ENCODE results near the gene SIN3A.
"Not testable (repeated sequence)": the region's sequence is repeated elsewhere in the genome, so short reads cannot be mapped to it uniquely, and the experiment has no call there.

The SIN3A gene

DNA sequence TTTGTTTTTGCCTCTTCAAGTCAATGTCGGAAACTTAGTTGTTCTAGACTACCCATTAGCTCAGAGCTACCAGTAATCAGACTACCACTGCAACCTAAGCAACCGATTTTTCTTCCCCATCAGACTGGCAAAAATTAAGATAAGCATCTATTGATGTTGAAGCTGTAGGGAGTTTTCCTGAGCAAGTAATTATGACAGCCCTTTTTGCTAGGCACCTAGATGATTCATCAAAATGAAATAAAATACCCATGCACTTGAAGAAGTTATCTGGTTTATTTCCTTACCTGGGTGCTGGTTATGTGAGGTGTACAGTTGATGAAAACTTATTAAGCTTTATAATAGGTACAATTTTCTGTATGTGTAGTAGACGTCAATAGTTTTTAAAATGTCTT lies 116.2 kb downstream of the SIN3A start:
- peak overlapping the region; percentile 95 for H3K27ac Mint-ChIP-seq
- H3K4me3 Mint-ChIP-seq, result no peak overlapping the region
- no peaks in the 10 kb centered on the region for H3K9me3 Mint-ChIP-seq
- peaks cover 24% of the 10 kb centered on the region for H3K4me1 Mint-ChIP-seq (ENCODE audit: low read depth)
- H3K36me3 Mint-ChIP-seq (ENCODE audit: low read depth), result peaks cover 30% of the 10 kb centered on the region
- intact Hi-C loops (cut with micrococcal nuclease), result no loop called here
- peaks cover 3% of the 10 kb centered on the region for H3K27me3 Mint-ChIP-seq

DNA sequence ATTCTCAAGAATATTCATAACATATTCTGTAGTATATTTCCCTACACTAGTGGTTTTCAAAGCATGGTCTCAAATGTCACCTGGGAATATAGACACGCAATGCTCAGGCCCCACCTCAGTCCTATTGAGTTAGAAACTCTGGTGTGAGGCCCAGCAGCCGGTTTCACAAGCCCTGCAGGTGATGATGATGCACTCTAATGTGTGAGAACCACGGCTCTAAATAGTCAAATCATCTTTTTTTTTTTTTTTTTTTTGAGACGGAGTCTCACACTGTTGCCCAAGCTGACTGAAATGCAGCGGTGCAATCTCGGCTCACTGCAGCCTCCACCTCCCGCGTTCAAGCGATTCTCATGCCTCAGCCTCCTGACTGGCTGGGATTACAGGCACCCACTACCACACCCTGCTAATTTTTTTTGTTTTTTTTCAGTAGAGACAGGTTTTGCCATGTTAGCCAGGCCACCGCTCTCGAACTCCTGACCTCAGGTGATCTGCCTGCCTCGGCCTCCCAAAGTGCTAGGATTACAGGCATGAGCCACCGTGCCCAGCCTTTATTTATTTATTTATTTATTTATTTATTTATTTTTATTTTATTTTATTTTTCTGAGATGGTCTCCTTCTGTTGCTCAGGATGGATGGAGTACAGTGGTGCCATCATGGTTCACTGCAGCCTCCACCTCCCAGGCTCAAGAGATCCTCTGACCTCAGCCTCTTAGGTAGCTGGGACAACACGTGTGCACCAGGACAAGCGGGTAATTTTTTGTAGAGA lies 117.7 kb downstream of the SIN3A start:
- H3K4me3 Mint-ChIP-seq; H3K9me3 Mint-ChIP-seq; H3K27ac Mint-ChIP-seq; H3K27me3 Mint-ChIP-seq; intact Hi-C loops (cut with micrococcal nuclease): not testable (repeated sequence)
- peaks cover 15% of the 10 kb centered on the region for H3K36me3 Mint-ChIP-seq (ENCODE audit: low read depth)
- H3K4me1 Mint-ChIP-seq (ENCODE audit: low read depth), result peaks cover 24% of the 10 kb centered on the region

GRCh38 chr15:75332093-75332492 lies 119.4 kb downstream of the SIN3A start:
- H3K9me3 Mint-ChIP-seq; H3K4me3 Mint-ChIP-seq; H3K27ac Mint-ChIP-seq; intact Hi-C loops (cut with micrococcal nuclease); H3K27me3 Mint-ChIP-seq; H3K36me3 Mint-ChIP-seq (ENCODE audit: low read depth): not testable (repeated sequence)
- H3K4me1 Mint-ChIP-seq (ENCODE audit: low read depth), result peaks cover 15% of the 10 kb centered on the region

DNA sequence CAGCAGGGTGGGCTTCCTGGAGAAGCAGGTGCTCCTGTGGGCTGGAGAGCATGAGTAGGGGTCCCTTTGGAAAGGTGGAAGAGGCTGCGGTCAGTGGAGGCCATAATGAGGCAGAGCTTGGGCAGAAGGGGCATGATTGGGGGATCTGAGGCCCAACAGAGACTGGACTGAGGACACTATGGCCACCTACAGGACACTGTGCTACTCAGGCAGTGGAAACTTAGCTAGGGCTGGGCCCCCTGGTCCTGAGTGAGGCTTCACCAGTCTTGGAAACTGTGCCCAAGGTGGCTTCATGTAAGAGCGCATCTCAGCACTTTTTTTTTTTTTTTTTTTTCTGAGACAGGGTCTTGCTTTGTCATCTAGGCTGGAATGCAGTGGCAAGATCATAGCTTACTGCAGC lies 121.9 kb downstream of the SIN3A start:
- peaks cover 3% of the 10 kb centered on the region for H3K27me3 Mint-ChIP-seq
- H3K4me1 Mint-ChIP-seq (ENCODE audit: low read depth), result no peaks in the 10 kb centered on the region
- H3K4me3 Mint-ChIP-seq, result no peak overlapping the region
- no peaks in the 10 kb centered on the region for H3K36me3 Mint-ChIP-seq (ENCODE audit: low read depth)
- H3K27ac Mint-ChIP-seq, result no peak overlapping the region
- intact Hi-C loops (cut with micrococcal nuclease), result no loop called here
- no peaks in the 10 kb centered on the region for H3K9me3 Mint-ChIP-seq

DNA sequence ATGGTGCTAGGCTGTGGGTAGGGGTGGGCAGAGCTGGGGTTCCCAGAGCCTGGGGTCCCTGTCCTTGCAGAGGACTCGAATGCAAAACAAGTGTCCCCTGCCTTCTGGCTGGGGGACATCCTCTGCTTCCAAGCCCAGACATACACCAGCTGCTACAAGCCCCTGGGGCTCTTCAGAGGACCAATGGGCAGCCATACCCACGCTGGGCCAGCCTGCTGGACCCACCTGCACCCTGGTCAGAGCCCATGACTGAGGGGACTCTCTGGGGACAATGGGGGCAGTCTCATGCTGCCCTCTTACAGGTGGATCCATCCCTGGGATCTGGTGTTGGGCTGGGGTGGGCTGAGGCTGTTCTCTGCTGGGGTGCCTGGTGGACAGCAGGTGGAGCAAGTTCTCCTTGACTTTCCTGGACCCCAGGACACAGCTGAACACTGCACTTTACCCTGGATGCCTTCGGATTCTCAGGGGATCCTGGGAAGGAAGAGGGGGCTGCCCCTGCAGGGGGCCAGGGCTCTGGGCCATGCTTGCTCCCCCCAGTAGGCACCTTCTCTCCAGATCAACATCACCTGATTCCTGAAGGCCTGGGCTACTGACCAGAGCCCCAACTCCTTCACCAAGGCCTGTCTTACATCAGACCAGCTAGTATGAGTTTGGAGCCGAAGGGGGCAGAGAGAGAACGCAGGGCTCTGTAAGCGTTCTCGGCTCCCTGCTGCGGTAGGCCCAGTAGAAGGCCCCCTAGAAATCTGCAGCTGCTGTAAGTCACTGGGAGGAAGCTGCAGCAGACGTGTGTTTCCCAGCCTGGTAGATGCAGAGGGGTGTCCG lies 122.8 kb downstream of the SIN3A start:
- no peaks in the 10 kb centered on the region for H3K4me1 Mint-ChIP-seq (ENCODE audit: low read depth)
- H3K9me3 Mint-ChIP-seq, result no peaks in the 10 kb centered on the region
- no peaks in the 10 kb centered on the region for H3K36me3 Mint-ChIP-seq (ENCODE audit: low read depth)
- H3K4me3 Mint-ChIP-seq, result no peak overlapping the region
- no peak overlapping the region for H3K27ac Mint-ChIP-seq
- intact Hi-C loops (cut with micrococcal nuclease), result no loop called here
- peaks cover 2% of the 10 kb centered on the region for H3K27me3 Mint-ChIP-seq

DNA sequence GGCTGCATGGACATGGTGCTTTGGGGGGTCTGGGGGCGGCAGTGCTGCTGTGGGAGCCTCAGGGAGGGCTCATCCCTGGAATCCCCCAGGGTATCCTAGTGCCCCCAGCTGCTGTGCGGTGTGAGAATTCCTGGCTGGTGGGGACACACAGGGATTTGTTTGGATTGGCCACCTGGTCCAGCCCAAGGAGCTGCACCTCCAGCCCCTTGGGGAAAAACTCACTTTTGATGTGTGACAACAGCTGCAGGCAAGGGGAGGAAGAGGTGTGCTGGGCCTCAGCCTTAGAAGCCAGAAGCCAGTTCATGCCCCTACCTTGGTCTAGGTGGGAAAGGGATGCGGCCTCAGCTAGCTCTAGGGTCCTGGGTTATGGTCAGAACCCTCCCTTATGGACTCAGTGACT lies 124.0 kb downstream of the SIN3A start:
- intact Hi-C loops (cut with micrococcal nuclease), result no loop called here
- Mint-ChIP-seq H3K9me3 (no peaks in the 10 kb centered on the region), H3K4me3 (no peak overlapping the region), H3K27ac (no peak overlapping the region), H3K36me3 (ENCODE audit: low read depth) (no peaks in the 10 kb centered on the region), H3K4me1 (ENCODE audit: low read depth) (no peaks in the 10 kb centered on the region), H3K27me3 (peaks cover 2% of the 10 kb centered on the region)

DNA sequence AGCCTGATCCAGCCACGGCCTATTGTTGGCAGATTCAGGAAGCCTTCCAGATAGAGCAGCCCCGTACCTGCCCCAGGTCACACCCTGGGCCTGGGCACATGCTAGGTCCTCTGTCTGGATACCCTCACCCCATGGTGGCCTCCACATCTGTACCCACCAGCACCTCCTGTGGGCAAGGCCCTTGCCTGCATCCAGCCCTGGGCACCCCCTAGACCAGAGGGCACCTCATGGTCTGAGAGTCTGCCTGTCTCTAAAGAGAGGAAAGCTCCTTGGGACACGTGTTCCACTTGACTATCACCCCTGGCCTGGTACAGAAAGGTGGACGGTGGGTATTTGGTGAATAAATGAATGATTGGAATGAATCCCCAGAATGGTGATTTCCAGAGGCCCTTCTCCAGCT lies 124.5 kb downstream of the SIN3A start:
- Mint-ChIP-seq H3K27me3 (peaks cover 2% of the 10 kb centered on the region), H3K4me3 (no peak overlapping the region), H3K36me3 (ENCODE audit: low read depth) (no peaks in the 10 kb centered on the region), H3K9me3 (no peaks in the 10 kb centered on the region), H3K27ac (no peak overlapping the region), H3K4me1 (ENCODE audit: low read depth) (no peaks in the 10 kb centered on the region)
- intact Hi-C loops (cut with micrococcal nuclease), result no loop called here

DNA sequence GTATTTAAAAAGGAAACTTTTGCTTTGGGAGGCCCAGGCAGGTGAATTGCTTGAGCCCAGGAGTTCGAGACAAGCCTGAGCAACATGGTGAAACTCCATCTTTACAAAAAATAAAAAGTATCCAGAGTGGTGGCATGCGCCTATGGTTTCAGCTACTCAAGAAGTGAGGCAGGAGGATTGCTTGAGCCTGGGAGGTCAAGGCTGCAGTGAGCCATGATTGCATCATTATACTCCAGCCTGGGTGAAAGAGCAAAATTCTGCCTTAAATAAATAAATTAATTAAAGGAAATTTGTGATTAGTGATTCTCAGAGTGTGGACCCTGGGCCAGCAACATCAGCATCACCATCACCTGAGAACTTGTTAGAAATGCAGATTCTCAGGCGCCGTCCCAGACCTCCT lies 125.6 kb downstream of the SIN3A start:
- intact Hi-C loops (cut with micrococcal nuclease), result no loop called here
- no peaks in the 10 kb centered on the region for H3K4me1 Mint-ChIP-seq (ENCODE audit: low read depth)
- no peak overlapping the region for H3K27ac Mint-ChIP-seq
- no peaks in the 10 kb centered on the region for H3K36me3 Mint-ChIP-seq (ENCODE audit: low read depth)
- peaks cover 4% of the 10 kb centered on the region for H3K27me3 Mint-ChIP-seq
- H3K4me3 Mint-ChIP-seq, result no peak overlapping the region
- H3K9me3 Mint-ChIP-seq, result no peaks in the 10 kb centered on the region

GRCh38 chr15:75321711-75322110 lies 129.8 kb downstream of the SIN3A start:
- intact Hi-C loops (cut with micrococcal nuclease), result no loop called here
- peaks cover 5% of the 10 kb centered on the region for H3K27me3 Mint-ChIP-seq
- H3K27ac Mint-ChIP-seq, result no peak overlapping the region
- no peaks in the 10 kb centered on the region for H3K4me1 Mint-ChIP-seq (ENCODE audit: low read depth)
- H3K9me3 Mint-ChIP-seq, result no peaks in the 10 kb centered on the region
- no peak overlapping the region for H3K4me3 Mint-ChIP-seq
- H3K36me3 Mint-ChIP-seq (ENCODE audit: low read depth), result no peaks in the 10 kb centered on the region
